Inferior parietal cortex (tissue), 1 donor: Measurements from ENCODE around the gene CCNT1.
"Not testable (repeated sequence)": the region's sequence is repeated elsewhere in the genome, so short reads cannot be mapped to it uniquely, and the experiment has no call there.

ENCODE experiments used
- DNase-seq: peaks from one replicate; pipeline ENCODE4 v3.0.0-alpha.2; 2016; ENCODE audit errors: extremely low spot score

Gene CCNT1

GRCh38 chr12:48691826-48692487, 24.6 kb downstream of the CCNT1 start:
- no peak for DNase-seq

GRCh38 chr12:48690990-48691389, 25.5 kb downstream of the CCNT1 start:
- DNase-seq = no peak

- no peak for DNase-seq
Measured at GRCh38 chr12:48690436-48690835, 26.1 kb downstream of the CCNT1 start.

- no peak for DNase-seq
Measured at GRCh38 chr12:48688836-48689235, 27.7 kb downstream of the CCNT1 start.

GRCh38 chr12:48687592-48687991, 28.9 kb downstream of the CCNT1 start:
- DNase-seq = no peak

- no peak for DNase-seq
Measured at GRCh38 chr12:48686615-48687334, 29.7 kb downstream of the CCNT1 start.

GRCh38 chr12:48686037-48686595, 30.4 kb downstream of the CCNT1 start:
- DNase-seq = no peak

GRCh38 chr12:48683534-48683933, 33.0 kb downstream of the CCNT1 start:
- DNase-seq = no peak

GRCh38 chr12:48682927-48683326, 33.6 kb downstream of the CCNT1 start:
- no peak for DNase-seq

- not testable (repeated sequence) for DNase-seq
Measured at GRCh38 chr12:48682533-48682905, 34.0 kb downstream of the CCNT1 start.

GRCh38 chr12:48681710-48682532, 34.6 kb downstream of the CCNT1 start, which contains the start of gene KANSL2:
KANSL2 (minus strand) TSS chr12:48682238; CDS start chr12:48681632, 606 bp downstream.
- DNase-seq = peak; percentile 100

- no peak for DNase-seq
Measured at GRCh38 chr12:48681399-48681709, 35.2 kb downstream of the CCNT1 start.

- no peak for DNase-seq
Measured at GRCh38 chr12:48680861-48681260, 35.6 kb downstream of the CCNT1 start.

GRCh38 chr12:48678551-48679185, 37.8 kb downstream of the CCNT1 start:
- DNase-seq = no peak

- DNase-seq = no peak
Measured at GRCh38 chr12:48671231-48671856, 45.2 kb downstream of the CCNT1 start.

GRCh38 chr12:48668996-48669395, 47.5 kb downstream of the CCNT1 start:
- DNase-seq = no peak

GRCh38 chr12:48659863-48660262, 56.6 kb downstream of the CCNT1 start:
- DNase-seq = no peak

- DNase-seq = no peak
Measured at GRCh38 chr12:48651681-48652080, 64.8 kb downstream of the CCNT1 start.

- DNase-seq = not testable (repeated sequence)
Measured at GRCh38 chr12:48645354-48645753, 71.2 kb downstream of the CCNT1 start.

GRCh38 chr12:48643011-48643410, 73.5 kb downstream of the CCNT1 start:
- DNase-seq = no peak
